GM21390 (cell line): ENCODE measurements around the gene PDLIM7.
"Not testable (repeated sequence)": the region's sequence is repeated elsewhere in the genome, so short reads cannot be mapped to it uniquely, and the experiment has no call there.

Source experiments
- ATAC-seq: cut with Tn5 transposase; IDR thresholded peaks from one replicate; pipeline ENCODE4 v1.9.1; 2021; ENCODE audit not compliant: unreplicated experiment

PDLIM7 gene, protein sequence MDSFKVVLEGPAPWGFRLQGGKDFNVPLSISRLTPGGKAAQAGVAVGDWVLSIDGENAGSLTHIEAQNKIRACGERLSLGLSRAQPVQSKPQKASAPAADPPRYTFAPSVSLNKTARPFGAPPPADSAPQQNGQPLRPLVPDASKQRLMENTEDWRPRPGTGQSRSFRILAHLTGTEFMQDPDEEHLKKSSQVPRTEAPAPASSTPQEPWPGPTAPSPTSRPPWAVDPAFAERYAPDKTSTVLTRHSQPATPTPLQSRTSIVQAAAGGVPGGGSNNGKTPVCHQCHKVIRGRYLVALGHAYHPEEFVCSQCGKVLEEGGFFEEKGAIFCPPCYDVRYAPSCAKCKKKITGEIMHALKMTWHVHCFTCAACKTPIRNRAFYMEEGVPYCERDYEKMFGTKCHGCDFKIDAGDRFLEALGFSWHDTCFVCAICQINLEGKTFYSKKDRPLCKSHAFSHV

GRCh38 chr5:177497292-177498012 is at the start of gene PDLIM7:
Gene PDLIM7 (minus strand): TSS chr5:177497604. CDS start chr5:177496512, 1,092 bp downstream.
- peak; percentile 71 for ATAC-seq

DNA sequence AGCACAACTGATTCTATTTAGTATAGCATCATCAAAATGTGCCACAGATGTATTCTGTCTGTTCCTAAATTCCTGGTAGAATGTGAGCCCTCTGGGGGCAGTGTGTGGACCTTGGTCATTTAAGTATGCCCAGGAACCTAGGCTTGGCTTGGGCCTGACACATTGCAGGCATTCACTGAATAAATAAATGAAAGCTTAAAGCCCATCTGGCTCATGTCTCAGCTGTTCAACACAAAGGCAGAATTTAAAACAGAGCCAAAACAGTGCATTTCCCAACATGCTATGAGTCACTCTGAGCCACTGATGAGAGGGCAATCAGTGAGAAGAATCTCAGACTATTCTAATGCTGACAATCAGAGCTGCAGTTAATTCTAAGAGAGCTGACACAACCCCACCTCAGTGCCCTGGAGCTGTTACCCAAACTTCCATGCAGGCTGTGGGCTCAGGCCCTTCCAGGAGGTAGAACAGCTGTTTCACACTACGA is 48.9 kb upstream of the PDLIM7 start:
- no peak for ATAC-seq

DNA sequence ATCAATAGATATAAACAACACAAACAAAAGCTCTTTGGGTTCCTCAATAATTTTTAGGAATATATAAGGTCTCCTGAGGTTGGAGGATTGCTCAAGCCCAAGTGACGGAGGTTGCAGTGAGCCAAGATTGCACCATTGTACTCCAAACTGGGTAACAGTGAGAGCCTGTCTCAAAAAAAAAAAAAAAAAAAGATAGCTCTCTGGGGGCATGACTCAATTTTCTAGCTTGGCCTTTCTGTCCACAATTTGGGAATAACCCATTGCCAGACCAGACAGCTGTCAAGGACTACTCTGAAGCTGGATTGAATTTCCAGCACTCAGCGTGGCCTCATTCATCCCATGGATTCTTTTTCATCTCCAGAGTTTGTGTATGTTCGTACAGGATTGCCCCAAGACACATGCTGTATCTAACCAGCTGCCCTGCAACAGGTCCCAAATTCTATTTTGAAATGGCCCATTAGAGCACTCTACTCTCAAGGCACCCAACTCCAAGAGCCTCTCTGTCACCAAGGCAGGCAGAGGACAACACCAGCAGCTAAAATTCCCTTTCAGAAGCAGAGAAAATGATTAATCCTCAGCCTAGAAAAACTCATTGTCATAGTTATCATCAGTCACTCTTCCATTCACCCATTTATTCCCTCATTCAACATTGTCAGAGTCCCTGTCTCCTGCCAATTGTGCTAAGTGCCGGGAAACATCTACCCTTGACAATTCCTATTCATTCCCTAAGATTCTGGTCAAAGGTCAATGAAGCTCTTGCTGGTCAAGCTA is 48.3 kb upstream of the PDLIM7 start:
- ATAC-seq = no peak

DNA sequence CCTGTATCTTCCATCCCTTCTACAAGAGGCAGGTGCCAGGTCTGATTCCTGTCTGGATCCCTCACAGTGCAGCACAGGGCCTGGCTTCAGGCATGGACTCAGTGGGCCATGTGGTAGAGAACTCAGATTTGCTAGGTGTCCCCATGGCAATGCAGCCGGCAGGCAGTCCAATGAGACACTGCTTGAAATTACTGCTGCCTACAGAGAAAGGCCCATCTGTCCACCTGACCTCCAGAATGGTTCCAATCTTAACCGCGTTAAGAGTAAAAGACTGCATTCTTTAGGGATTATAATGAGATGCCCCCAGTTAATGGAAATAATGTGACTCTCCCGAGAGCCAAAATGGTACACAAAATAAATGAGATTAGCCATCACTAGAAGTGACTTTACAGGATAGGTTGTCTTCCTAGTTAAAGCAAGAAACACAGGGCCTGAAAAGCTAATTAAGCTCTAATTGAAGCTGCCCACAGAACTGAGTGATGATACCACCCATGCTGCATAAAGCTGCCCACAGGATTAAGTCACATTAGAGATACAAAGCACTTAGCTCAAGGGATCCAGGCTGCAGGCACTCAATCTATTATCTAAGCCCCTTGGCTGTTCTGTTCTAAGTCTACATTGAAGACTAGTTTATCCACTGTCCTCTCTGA is 45.5 kb upstream of the PDLIM7 start:
- no peak for ATAC-seq

DNA sequence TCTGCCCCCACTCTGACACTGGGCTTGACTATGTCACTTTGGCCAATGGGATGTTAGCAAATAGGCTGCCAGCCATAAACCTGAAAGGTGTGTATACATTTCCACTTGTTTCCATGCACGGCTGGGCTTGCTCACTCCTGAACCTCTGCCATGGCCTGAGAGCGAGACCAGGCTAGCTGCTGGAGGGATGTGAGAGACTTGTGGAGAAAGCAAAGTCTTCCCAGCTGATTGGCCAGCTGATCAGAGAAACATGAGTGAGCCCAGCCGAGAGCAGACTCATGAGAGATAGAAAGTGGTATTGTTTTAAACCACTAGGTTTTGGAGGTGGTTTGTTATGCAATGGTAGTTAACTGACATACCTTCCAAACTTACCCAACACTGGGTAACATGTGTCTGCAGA is 43.0 kb upstream of the PDLIM7 start:
- ATAC-seq = no peak

DNA sequence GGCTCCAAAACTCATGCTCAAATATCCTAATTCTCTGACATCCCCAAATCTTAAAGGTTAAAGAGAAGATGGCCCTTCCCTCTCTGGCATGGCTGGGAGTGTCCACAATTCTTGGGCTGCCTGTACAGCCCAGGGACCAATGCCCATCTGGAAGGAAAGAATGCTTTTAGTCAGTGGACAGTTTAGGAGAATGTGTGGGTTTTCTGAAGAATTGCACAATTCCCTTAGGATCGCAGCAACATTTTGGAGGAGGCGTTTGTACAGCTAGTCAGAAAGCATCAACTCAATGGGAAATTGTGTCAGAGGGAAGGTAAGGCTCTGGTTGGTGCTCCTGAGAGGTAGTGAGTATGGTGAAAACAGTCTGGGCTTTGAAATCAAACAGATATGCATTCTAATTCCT is 42.0 kb upstream of the PDLIM7 start:
- no peak for ATAC-seq

GRCh38 chr5:177538876-177539275 is 41.5 kb upstream of the PDLIM7 start:
- ATAC-seq = no peak

GRCh38 chr5:177537389-177538361 is 40.3 kb upstream of the PDLIM7 start:
- no peak for ATAC-seq

DNA sequence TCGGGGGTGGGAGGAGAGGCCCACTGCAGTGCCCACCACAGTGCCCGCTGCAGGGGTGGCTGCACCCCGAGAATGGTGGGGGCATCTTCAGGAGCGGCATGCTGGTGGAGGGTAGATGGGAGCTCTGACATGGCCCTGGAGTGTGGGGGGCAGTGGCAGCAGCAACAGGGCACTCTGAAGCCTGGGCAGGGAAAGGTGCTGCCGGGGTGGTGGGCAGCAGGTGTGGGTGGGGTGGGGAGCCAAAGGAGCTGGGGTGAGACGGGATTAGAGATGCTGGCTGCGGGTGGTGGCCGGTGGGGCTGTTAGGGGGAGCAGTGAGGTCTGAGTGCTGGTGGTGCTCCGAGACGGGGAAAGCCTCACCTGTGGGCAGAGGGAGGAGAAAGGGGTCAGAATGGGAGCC is 39.0 kb upstream of the PDLIM7 start:
- no peak for ATAC-seq

- no peak for ATAC-seq
Observed at GRCh38 chr5:177535125-177535524, 37.7 kb upstream of the PDLIM7 start.

GRCh38 chr5:177534433-177534832 is 37.0 kb upstream of the PDLIM7 start:
- ATAC-seq = not testable (repeated sequence)

DNA sequence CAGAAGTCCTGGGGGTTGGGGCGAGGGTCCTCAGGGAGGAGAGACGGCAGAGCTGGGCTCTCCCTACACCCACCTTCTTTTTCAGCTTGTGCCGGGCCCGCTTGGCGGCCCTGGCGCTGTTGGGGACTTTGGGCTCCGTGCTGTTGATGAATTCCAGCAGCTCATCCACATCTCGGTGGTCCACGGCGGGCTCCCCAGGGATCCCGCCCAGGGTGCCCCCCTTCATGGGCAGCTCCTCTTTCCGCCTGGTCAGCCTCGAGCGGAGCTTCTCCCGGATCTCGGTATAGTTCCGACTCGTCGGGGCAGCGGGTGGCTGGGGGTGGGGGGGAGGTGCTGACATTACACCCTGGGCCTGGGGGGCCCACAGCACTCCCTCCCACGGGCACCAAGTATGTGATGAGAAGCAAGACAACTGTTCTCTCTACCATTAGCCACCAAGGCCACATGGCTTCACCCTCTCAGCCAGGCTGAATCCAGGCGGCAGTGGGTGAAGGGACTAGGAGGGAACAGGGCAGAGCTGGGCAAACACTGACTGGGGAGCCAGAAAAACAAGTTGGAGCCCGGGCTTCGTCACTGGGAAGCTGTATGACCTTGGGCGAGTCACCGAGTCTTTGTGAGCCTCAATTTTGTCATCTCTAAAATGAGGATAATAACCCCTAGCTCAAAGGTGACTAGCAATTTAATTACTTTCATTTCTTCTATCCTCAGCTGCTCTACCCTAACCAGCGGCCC is 34.0 kb upstream of the PDLIM7 start:
- ATAC-seq = no peak

DNA sequence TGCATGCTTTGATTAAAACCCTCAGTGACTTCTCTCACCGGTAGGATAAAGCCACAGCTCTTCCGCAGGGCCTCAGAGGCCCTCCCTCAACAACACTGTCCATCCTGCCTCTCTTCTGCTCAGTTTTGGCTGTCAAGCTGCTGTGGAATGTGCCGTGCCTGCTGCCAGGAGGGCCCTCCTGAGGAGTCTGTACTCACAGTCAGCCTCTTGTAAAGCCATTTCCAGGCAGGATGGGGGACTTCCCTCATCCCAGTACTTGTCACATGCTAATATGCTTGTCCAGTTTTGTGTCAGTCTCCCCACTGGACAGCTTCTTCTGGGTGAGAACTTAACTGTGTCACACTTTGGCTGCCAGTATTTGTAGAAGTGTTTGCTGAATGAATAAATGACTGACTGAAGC is 33.2 kb upstream of the PDLIM7 start:
- no peak for ATAC-seq

- no peak for ATAC-seq
Observed at GRCh38 chr5:177529247-177530203, 32.1 kb upstream of the PDLIM7 start.

DNA sequence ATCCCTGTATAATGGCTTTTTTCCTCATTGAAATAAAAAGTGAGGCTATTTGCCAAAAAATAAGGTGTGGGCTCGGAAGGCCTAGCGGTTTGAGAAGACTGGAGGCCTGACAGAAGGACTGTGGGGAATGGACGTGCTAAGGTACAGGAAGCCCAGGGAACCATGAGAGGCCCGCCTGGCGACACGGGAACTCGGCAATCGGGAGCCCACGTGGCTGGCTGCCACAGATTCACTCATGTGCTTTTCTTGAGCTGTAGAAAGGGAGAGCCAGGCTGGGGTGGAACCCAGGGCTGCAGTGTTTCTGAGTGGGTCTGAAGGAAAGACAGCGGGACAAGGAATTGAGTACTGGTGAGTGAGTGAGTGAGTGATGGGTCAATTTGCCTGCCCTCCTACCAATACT is 31.2 kb upstream of the PDLIM7 start:
- ATAC-seq = no peak

- ATAC-seq = no peak
Observed at GRCh38 chr5:177527595-177527994, 30.2 kb upstream of the PDLIM7 start.

DNA sequence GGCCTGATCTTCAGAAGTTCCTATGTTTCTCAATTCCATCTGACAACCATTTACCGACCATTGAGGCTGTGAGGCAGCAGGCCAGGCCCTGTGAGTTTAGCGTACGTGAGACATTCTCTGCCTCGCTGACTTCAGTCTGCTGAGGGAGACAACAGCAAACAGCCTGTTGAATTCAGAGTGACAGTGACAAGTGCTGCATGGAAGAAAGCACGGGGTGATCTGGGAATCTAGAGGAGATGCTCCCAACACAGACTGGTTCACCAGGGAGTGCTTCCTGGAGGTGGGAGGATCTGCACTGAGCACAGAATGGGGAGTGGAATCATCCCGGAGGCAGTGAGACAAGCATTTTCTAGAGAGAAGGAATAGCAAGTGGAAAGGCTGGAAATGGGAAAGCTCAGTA is 29.4 kb upstream of the PDLIM7 start:
- ATAC-seq = no peak

DNA sequence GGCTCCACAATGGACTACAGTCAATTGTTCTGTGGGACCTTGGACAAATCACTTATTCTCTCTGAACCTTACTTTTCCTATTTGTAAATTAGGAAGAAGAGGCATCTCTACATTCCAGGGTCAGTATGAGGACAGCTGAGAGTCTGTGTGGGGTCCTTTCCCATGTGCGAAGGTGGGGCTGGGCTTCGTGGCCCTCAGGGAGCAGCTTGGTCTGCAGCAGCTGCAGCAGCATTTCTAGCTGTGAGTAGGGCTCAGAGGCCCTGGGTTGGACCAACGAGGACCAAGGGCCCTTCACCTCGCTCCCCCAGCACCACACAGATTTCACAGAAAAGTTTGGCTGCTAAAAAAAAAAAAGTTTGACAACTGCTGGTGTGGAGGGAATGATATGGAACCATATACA is 28.8 kb upstream of the PDLIM7 start:
- ATAC-seq = no peak
